ENCODE results near the gene DAAM2.

The DAAM2 gene

DNA sequence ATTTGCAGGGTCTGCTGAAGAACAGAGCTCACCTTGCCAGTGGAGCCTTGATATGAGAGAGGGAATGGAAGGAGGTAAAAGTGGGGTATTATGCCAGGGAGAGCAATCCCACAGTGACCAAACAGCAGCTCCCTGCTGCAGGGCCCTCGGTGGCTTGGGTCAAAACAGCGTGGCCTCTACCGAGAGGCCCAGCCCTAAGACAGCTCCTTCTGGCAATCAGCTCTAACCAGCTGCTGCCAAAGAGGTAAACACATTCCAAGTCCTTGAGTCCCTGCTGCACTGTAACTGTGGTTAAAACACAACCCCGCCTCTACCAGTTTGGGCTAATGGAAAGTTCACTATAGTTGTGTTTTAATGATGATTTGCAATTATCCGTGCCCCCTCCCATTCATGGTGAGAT lies 1.4 kb upstream of the DAAM2 start:
- no peak for DNase-seq

DNA sequence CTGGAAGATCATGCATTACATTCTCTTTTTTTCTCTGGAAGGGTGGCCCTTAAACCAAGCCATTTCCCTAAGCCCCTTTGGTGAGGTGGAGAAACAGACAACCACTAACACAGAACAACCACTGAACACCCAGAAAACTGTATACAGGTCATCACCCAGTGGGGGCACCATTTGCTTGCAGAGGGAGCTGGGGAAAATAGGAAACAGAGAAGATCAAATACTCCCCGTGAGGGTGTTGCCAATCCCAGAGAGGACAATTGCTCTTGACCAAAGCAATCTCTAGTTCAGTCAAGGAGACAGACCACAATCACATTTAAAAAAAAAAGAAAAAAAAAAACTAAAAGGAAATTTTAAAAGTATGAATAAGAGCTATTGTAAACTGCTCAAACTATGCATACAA lies 865 bp upstream of the DAAM2 start:
- DNase-seq: no peak

DNA sequence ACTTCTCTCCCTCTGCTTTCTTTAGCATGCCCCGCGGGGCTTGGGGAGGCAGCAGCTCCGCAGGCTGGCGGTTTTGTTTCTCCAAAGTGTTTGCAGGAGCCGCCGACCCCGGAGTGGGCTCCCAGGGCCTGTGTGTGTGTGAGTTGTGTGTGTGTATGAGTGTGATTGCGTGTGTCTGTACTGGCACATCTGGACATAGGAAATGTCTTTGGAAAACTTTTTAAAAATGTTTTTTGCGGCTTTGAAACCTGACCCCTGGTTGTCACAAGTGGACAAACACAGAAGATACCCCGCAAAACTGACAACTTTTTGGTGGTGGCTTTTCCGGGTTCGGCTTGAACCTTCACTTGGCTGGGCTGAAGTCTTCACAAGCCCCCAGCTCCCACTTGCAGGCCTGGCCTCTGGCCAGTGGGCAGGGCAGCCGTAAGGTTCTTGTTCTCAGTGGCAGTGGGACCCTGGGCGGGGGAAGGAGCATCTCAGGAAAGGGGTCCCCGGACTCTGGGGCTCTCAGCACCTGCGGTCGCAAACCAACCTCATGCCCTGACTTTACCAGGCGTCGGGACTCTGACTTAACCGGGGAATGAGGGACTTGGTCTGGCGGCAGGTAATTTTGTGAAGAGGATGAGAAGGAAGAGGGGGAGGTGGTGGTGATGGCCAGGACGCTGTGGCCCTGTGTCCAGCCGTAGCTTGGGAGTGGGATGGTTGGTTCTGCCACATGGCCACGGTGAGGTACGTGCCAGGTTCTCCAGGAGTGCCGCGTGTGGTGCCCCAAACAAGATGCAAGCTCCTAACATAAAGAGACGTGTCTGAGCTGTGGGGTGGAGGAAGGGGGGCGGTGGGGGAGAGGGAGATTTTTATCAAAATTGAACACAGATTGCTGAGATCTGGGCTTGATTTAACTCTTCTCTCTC lies 619 bp downstream of the DAAM2 start:
- DNase-seq: no peak

DNA sequence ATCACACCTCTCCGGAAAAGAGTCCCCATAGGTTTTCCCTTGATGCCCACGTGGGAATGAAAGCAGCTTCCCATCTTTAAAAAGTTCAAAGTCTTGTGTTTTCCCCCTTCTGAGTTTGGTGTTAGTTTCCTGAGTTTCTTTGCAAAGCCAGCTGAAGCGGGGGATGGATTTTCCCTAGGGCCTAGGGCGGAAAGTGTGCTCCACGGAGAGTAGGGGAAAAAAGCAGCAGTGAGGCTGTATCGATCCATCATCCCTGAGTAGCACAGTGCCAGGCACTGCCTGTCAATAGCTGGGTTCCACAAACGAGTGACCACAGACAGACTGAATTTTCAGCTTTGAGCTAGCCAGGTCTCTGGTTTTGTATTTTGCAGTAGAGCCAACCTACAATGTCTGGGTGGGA lies 1.3 kb downstream of the DAAM2 start:
- no peak for DNase-seq

DNA sequence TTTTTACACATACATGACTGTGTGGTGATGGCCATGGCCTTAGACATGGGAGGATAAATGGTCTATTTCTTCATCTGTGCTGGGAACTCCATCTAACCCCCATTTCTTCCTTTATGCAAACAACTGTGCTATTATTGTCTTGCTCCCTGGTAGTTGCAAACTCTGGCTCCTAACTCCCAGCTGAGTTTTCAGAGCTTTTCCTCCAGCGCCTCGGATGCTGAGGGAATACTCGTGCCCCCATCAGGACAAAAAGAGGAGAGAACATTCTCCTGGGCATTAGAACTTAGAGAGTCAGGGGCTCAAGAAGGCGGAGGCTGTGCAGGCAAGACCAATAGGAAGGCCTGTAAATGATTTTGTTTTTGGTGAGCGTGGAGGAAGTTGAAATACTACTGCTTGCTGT lies 2.1 kb downstream of the DAAM2 start:
- no peak for DNase-seq

DNA sequence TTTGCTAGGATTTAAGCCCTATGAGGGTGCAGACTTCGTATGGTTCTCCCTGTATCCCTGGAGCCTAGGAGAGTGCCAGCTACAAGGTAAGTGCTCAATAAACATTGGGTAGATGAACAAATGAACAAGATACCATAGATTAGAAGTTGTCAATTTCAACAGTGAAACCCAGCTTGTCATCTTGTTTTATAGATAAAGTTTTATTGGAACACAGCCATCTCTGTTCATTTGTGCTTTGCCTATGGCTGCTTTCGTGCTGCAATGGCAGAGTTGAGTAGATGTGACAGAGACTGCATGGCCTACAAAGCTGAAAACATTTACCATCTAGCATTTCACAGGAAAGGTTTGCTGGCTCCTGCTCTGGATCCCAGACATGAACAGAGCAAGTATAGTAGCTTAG lies 5.6 kb downstream of the DAAM2 start:
- DNase-seq: no peak

DNA sequence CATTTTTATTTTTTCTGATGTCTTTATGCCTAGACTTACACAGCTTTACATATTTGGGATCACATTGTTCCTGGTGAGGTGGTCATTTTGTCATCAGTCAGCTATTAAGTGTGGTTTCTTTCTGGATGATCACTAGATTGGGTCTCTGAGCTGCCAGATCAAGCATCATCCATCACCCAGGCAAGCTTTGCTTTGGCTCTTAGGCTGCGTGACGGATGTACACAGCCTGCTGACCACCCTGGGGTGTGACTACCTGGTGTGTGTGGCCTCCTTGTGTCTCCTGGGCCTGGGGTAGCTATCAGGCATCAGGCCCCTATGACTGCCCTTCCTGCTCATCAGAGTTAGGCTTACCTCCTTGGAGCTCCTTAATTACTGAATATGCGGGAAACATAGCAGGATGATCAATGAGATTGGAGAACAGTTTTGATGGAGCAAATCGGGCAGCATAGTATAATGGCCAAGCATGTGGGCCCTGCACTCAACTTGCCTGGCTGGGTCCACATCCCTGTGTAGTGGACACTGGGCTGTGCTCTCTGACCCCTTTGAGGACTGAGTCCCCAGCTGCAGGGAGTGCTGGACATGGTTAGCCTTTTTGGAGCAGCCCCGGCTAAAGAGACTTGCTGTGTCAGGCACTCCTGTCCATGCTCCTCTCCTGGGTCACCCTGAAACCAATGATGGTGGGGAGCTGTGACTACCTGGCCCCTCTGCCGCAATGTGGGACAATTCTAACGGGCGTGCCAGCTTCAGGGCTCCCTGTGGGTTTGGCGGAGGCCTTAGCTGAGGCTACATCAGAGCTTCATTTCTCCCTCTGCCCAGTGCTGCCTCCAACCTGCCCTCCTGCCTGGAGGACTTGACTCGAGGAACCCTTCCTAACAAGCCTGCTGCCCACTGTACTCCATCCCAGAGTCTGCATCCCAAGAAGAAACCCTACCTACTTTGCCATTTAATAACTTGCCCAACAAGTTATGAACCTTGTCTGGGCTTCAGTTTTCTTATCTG lies 8.2 kb downstream of the DAAM2 start:
- no peak for DNase-seq

DNA sequence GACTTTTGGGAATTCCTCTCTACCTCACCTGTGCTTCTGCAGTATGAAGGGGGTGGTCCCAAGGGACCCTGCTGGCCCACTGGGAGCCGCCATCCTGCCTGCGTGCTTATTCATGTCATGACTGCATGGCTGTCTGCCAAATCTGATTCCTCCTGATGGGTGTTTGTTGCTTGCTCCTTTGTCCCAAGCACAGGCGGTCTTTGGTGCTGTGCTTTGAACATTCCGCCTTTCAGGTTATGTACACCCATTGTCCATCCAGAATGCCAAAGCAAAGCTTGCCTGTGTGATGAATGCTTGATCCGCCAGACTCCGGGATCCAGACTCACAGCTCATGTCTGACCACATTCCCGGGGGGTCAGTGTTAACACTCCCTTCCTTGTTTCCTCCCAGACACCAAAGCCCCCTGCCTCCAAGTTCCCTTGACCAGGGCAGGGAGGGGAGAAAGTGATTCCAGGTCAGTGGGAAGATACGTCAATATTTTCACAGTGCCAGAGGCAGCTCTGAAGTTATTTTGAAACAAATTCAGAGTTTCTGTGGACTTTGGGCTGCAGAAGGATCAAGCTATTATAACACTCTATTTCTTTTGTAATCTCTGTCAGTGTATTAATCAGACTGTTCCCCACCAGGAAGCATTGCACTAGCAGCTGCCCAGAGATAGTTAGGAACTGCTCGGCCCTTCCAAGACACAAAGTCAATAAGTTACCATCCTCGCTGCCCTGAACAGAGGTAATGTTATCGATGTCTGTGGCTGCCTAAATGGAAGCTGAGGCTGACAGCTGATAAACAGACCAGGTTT lies 9.5 kb downstream of the DAAM2 start:
- DNase-seq: no peak

DNA sequence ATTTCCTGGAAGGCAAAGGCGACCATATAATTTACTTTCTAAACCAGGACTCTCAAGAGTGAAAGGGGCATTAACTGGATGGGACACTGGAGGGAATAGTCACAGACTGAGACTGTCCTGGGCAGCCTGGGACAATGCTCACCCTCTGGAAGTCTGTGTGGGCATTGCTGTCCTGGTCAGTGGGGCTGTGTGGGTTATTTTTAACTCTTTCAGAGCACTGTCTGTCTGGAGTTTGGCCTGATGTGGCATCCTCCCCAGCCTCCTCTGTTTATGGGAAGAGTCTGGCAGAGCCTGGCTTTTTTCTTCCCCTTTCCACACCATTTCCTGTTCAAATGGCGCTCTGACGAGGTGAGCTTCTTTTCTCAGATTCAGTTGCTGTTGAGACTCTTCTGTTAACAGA lies 11.7 kb downstream of the DAAM2 start:
- DNase-seq: no peak

DNA sequence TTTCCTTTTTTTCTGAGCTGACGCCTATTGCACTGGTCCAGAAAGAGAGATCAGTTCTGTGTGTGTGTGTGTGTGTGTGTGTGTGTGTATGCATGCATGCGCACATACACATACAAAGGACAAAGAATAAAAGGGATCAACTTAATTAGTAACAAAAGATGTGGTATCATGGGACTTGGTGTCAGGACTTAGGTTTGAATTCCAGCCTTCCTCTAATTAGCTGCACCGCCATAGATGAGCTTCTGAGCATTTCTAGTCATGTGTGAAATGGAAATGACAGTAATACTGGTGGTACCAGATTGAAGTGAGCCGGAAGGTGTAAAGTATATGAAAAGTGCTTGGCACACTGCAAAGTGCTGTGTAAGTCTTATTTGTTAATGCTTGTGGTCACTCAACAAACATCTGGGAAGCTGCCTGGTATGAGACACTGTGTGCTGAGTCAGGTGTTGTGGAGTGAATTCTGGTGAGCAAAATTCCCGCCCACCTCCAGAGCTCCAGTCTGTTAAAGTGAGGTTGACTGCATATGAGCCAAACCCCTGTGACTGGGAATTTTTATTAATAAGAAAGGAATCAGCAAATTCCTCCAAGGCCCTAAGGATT lies 12.4 kb downstream of the DAAM2 start:
- DNase-seq: no peak

DNA sequence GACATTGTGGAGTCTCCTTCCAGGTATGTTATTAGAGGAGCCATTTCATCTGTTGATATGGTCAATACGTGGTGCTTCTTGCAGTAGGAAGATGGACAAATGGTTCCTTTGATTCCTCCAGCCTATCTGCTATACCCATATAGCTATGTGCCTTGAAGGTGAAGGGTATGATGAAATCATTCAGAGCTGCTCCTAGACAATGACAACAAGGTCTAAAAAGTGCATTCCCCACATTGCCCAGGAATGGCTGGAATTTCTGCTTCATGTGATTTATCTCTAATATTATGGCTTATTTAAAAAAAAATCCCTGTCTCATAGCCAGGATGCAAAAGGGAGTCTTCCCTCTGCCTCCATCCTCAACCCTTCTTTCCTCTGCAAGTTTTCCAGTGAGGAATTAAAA lies 14.1 kb downstream of the DAAM2 start:
- no peak for DNase-seq

DNA sequence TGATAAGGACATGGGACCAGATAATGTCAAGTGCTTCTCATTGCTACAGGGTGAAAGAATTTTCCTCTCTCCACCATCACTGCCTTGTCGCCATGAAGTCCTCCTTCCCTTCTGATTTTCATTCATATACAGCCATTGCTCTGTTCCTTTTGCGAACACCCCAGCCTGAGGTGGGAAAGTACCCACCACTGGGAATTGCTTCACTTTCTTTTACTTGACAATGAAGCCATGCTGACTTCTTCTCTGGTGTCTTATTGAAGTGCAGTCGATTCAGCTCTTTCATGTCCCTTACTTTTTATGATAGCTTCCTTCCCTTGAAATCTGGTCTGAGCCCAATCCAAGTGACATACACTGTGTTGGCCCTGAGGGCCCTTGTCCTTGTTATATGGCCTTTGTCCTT lies 16.2 kb downstream of the DAAM2 start:
- DNase-seq: no peak

DNA sequence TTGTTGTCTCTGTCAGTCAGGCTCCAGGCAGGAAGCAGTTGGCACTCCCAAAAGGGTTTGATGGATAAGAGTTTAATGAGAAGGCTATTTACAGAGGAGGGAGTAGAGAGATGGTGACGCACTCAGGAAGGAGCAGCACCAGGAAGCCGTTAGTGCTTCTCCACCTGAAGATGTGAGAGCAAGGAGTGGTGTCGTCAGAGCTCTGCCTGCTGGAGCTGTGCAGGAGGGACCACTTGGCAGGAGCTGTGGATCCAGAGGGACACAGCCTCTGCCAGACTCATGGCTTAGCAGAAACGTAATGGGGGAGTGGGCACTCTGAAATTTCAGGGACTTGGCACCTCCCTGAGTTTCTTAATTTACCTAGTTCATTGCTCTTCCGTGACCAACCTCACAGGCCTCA lies 16.8 kb downstream of the DAAM2 start:
- DNase-seq: no peak

DNA sequence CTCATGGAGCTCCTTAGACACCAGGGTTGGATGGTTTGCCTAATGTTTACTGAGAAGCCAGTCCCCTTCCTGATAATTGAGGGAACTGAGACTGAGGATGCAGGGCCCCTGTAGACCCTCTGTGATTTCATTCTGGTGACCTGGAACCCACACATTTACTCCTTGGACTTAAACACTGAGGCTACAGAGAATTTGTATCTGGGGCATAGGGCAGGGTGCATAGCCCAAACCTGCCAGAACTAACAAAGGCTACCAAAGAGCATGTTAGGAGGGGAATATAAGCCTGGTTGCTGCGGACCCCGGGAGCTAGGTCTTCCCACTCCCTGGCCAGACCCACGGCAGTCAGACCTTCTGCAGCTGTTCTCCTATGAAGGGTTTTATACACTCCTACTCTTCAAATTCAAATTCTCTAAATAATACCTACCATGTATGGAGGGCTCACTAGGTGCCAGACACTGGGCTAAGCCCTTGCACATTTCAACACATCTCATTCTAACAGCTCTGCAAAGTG lies 19.7 kb downstream of the DAAM2 start:
- no peak for DNase-seq

DNA sequence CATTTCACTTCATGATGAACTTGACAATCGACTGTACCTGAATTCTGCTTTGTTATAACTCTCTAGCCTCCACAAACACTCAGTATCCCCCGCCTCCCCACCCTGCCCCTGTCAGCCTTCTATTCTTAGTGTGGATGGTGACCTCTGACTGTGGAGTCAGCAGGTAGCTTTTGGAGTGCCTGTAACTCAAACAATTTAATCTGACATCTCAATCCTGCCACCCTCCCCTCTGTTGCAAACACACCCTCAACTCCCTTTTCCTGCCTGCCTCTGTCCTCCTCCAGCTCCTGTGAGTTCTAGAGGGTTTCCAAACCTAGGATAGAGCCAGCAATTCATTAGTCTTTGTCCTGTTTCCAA lies 20.3 kb downstream of the DAAM2 start:
- DNase-seq: no peak

DNA sequence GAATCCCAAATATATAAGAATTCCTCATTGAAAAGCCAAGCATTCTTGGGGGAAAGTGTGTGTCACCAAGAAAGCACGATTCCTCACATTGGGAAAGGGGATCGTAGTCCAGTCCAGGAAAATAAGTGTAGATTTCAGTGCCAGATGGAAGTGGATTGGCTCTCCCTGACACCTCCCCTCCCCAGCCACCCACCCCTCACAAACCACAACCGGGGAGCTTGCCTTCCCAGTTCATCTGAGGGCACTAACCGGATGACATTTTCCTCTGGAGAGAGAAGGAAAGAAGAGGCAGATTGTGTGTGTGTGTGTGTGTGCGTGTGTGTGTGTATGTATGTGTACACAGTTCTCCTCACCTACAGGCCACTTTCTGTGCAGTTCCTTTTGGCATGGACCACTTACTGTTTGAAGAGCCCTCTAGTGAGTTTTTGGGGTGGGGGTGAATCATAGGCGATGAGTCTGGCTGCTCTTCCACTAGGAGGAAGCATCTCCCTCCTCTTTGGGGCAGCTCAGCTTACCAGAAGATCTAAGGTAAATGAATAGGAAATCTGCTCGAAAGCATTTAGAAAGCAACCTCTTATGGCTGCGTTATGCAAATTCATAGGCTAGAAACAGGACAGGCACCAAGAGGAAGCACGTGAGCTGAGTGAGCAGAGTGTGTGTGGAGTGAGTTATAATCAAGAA lies 20.8 kb downstream of the DAAM2 start:
- no peak for DNase-seq

DNA sequence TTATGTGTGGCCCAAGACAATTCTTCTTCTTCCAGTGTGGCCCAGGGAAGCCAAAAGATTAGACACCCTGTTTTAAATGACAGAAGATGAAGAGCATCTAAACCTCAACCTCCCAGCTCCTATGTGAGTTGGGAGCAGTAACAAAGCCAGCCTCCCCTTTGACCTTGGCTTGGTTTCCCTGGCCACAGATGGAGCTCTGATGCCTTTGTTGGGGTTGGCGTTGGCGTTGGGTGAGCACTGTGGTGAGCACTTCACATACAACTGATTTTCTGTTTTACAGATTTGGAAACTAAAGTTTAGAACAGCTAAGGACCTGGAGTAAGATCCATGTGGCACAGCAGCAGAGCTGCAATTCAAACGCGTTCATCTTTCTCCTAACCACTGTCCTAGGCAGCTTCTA lies 22.1 kb downstream of the DAAM2 start:
- DNase-seq: no peak

DNA sequence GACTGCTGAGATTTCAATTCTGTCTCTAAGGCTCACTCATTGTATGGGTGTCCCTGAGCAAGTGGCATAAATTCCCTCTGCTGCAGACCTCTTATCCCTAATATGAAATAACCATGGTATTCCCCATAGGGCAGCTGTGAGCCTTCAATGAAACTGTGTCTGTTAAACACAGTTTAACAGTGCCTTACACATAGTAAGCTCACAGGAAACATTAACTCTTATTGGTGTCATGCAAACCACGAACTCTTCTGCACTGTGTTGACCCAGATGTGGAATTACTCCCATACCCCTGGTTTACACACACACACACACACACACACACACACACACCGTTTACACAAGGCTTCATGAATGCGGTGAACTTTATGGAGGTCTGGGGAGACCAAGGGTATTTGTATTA lies 23.2 kb downstream of the DAAM2 start:
- DNase-seq: no peak

DNA sequence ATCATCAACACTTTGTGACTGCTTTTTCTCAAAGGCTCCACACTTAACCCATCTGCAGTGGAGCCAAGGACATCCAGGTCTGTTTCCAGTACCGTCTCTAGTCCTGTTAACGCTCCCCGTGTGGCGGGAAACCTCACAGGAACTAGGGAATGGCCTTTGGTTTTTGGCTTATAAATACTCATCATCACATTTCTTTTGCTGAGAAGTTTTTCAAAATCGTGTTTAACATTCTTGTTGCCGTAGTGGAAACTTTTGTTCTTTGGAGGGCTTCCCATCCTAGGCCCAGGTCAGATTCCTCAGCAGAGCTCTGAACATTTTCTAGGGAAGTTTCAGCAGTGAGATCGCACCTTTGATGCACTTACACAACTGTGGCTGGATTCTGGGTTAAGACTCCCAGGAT lies 24.6 kb downstream of the DAAM2 start:
- DNase-seq: no peak

DNA sequence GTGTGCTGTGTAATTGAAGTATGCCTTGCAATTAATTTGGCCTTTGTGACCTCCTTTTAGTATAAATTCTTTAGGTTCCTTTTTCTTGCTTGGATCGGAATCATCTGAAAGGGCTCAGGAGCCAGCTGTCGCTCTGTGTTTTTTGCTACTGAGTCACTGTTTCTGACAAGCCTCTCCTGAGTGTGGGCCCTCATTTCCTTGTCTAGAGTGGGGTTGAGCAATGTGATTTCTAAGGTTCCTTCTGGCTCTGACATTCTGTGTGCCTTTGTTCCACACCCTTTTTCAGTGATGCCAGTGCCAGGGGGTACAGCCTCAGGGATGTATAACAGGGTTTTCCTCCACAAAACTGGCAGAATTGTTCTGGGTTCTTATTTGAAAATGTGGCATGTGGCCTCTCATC lies 26.5 kb downstream of the DAAM2 start:
- DNase-seq: no peak

DNA sequence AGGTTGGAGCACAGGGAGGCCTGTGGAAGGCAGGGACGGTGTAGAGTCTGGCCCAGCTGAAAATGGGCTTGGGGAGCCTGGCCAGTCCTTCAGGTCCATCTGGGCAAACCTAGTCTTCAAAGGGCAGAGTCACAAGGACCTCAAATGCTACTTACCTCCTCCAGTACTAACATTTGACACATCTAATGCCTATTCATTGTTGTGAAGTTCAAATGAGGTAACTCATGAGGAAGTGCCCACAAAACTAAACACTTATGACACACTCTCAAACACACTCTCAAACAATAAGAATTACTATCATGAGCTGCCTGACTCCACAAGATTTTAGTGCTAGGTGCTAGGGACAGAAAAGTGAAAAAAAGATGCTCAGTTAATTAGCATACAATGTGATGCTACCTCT lies 27.1 kb downstream of the DAAM2 start:
- no peak for DNase-seq

DNA sequence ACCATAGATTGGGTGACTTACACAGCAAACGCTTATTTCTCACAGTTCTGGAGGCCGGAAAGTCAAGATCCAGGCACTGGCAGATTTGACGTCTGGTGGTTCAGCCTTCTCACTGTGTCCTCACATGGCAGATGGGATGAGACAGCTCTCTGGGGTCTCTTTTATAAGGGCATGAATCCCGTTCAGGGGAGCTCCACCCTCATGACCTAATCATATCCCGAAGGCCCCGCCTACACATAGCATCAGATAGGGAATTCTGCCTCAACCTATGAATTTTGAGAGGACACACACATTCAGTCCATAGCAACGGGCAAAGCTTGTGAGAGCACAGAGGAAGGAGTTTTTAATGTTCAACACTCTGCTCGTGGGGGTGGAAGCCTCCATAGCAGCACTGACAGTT lies 27.5 kb downstream of the DAAM2 start:
- no peak for DNase-seq

Measured in activated naive CD4-positive, alpha-beta T cell treated with Interleukin-2 at 50 U/mL for 16 hours (primary cell).